Loucy (cell line): ENCODE results near the gene CYP4A22.

Source experiments
- EZH2phosphoT487 ChIP-seq: fragments of 200-600 bp; IDR thresholded peaks from 2 replicates; pipeline ENCODE4 v1.6.1; 2018; ENCODE audit warnings: antibody characterized with exemption, mild to moderate bottlenecking, moderate library complexity, borderline replicate concordance
- TF ChIP-seq, protein P1 (sequence below): fragments of 200-600 bp; sonication (generic); conservative IDR thresholded peaks from 2 replicates; pipeline ENCODE4 v1.5.1; 2014; ENCODE audit warnings: mild to moderate bottlenecking, antibody characterized with exemption, low read length

- TF ChIP-seq, protein P1, sequence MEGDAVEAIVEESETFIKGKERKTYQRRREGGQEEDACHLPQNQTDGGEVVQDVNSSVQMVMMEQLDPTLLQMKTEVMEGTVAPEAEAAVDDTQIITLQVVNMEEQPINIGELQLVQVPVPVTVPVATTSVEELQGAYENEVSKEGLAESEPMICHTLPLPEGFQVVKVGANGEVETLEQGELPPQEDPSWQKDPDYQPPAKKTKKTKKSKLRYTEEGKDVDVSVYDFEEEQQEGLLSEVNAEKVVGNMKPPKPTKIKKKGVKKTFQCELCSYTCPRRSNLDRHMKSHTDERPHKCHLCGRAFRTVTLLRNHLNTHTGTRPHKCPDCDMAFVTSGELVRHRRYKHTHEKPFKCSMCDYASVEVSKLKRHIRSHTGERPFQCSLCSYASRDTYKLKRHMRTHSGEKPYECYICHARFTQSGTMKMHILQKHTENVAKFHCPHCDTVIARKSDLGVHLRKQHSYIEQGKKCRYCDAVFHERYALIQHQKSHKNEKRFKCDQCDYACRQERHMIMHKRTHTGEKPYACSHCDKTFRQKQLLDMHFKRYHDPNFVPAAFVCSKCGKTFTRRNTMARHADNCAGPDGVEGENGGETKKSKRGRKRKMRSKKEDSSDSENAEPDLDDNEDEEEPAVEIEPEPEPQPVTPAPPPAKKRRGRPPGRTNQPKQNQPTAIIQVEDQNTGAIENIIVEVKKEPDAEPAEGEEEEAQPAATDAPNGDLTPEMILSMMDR: no peak
- no peak for TF ChIP-seq EZH2phosphoT487
Measured at GRCh38 chr1:47191940-47192457, 54.8 kb downstream of the CYP4A22 start.
